Thyroid gland (tissue), 4 donors: Measurements from ENCODE around the gene ZP3.
"Not testable (repeated sequence)": the region's sequence is repeated elsewhere in the genome, so short reads cannot be mapped to it uniquely, and the experiment has no call there.

Experiments
- CTCF ChIP-seq, 6 experiments: fragments of 200-600 bp in 3 of 6; fragments of 450-650 bp in 3 of 6; sonication (generic) in 3 of 6; IDR thresholded peaks; one replicate each; pipeline ENCODE4 v1.5.1; 2016 to 2019; ENCODE audit warnings: antibody characterized with exemption in 6 of 6, mild to moderate bottlenecking in 2 of 6, inconsistent platforms in 1 of 6, moderate library complexity in 1 of 6
- POLR2A ChIP-seq, 2 donors: fragments of 450-650 bp; IDR thresholded peaks; one replicate each; pipeline ENCODE4 v1.6.1; 2017; ENCODE audit warnings: antibody characterized with exemption in 2 of 2, mild to moderate bottlenecking in 2 of 2, moderate library complexity in 1 of 2

- TF ChIP-seq CTCF, POLR2A (IDR thresholded peaks at IDR 0.05): not testable (repeated sequence)
Measured at GRCh38 chr7:76483081-76483480, 58.3 kb downstream of the ZP3 start.
